ENCODE results near the gene INCENP. TPM values are rescaled to one million over a fixed set of nuclear protein-coding genes. Genes with fewer than 3 reads are reported as not detected.

The INCENP gene
- 6.0 and 8.2 TPM in 2 replicates for total RNA-seq

GRCh38 chr11:62123669-62124185 lies at the start of gene INCENP:
INCENP (plus strand) TSS chr11:62124011; CDS start chr11:62128162, 4,151 bp downstream.

GRCh38 chr11:62190011-62190410 lies 66.2 kb downstream of the INCENP start, which contains the start of gene SCGB1D1:
SCGB1D1 (plus strand) TSS chr11:62190216; CDS start chr11:62190285, 69 bp downstream.

Other genes starting within 250 kb of the INCENP start
- gene FADS3, start 232.5 kb upstream of the INCENP start, total RNA-seq, result 22.6 and 97.4 TPM in 2 replicates
- gene RAB3IL1, start 206.4 kb upstream of the INCENP start, total RNA-seq, result 1.1 and 1.9 TPM in 2 replicates
- gene BEST1, start 173.7 kb upstream of the INCENP start, total RNA-seq, result 1.5 and 1.7 TPM in 2 replicates
- 1,587 and 1,777 TPM in 2 replicates for gene FTH1, start 156.4 kb upstream of the INCENP start, total RNA-seq
- not detected in 2 replicates for gene SCGB1D1, start 66.2 kb downstream of the INCENP start, total RNA-seq
- gene SCGB2A1, start 84.7 kb downstream of the INCENP start, total RNA-seq, result not detected in 2 replicates
- gene SCGB1D2, start 118.2 kb downstream of the INCENP start, total RNA-seq, result not detected in 2 replicates
- gene SCGB2A2, start 146.1 kb downstream of the INCENP start, total RNA-seq, result not detected in 2 replicates
- not detected in 2 replicates for gene SCGB1D4, start 175.1 kb downstream of the INCENP start, total RNA-seq
- gene ASRGL1, start 213.4 kb downstream of the INCENP start, total RNA-seq, result 1.9 TPM in 1 of 2 replicates, not detected in the other

Data from tracheal epithelial cell (primary cell).